CD4-positive, alpha-beta T cell treated with Interleukin-21 for 1 hour (primary cell): ENCODE measurements around the gene IGFL3.

ENCODE experiments used
- DNase-seq: peaks from one replicate; pipeline ENCODE4 v3.0.0-alpha.2; 2020

The IGFL3 gene

GRCh38 chr19:46076031-46076880 lies 48.2 kb downstream of the IGFL3 start:
- no peak for DNase-seq

GRCh38 chr19:46073268-46073922 lies 51.1 kb downstream of the IGFL3 start:
- no peak for DNase-seq
